Stimulated activated CD8-positive, alpha-beta memory T cell treated with anti-CD3 and anti-CD28 coated beads, Interleukin-15, amount 100 ng/mL, for 1 hour (primary cell): ENCODE data around the gene GDPD4.

Experiments
- DNase-seq: peaks from one replicate; pipeline ENCODE4 v3.0.0-alpha.2; 2020; ENCODE audit warnings: low read depth

Gene GDPD4

GRCh38 chr11:77294040-77294439, 7.4 kb downstream of the GDPD4 start:
- no peak for DNase-seq

- DNase-seq, result no peak
These were observed 11.7 kb downstream of the GDPD4 start for GRCh38 chr11:77289737-77290136.

GRCh38 chr11:77287615-77288273, 13.7 kb downstream of the GDPD4 start:
- DNase-seq, result no peak

GRCh38 chr11:77287136-77287535, 14.3 kb downstream of the GDPD4 start:
- DNase-seq, result no peak

- no peak for DNase-seq
These were observed 16.7 kb downstream of the GDPD4 start for GRCh38 chr11:77284476-77285468.

- DNase-seq, result no peak
These were observed 18.4 kb downstream of the GDPD4 start for GRCh38 chr11:77283101-77283500.

- DNase-seq, result no peak
These were observed 22.6 kb downstream of the GDPD4 start for GRCh38 chr11:77278595-77279506.

- no peak for DNase-seq
These were observed 25.2 kb downstream of the GDPD4 start for GRCh38 chr11:77276271-77276670.

- DNase-seq, result no peak
These were observed 30.6 kb downstream of the GDPD4 start for GRCh38 chr11:77270921-77271320.

GRCh38 chr11:77269484-77270123, 31.9 kb downstream of the GDPD4 start:
- DNase-seq, result no peak

GRCh38 chr11:77267962-77268361, 33.5 kb downstream of the GDPD4 start:
- no peak for DNase-seq

- DNase-seq, result no peak
These were observed 34.7 kb downstream of the GDPD4 start for GRCh38 chr11:77266766-77267165.

GRCh38 chr11:77262803-77263202, 38.7 kb downstream of the GDPD4 start:
- DNase-seq, result no peak

GRCh38 chr11:77259641-77260040, 41.8 kb downstream of the GDPD4 start:
- no peak for DNase-seq

GRCh38 chr11:77253690-77254089, 47.8 kb downstream of the GDPD4 start:
- no peak for DNase-seq

- DNase-seq, result no peak
These were observed 48.8 kb downstream of the GDPD4 start for GRCh38 chr11:77252555-77253270.

- no peak for DNase-seq
These were observed 50.4 kb downstream of the GDPD4 start for GRCh38 chr11:77250881-77251640.

GRCh38 chr11:77249427-77249826, 52.1 kb downstream of the GDPD4 start:
- DNase-seq, result no peak

- DNase-seq, result no peak
These were observed 57.0 kb downstream of the GDPD4 start for GRCh38 chr11:77244277-77245027.
